HEK293T (cell line): ENCODE results near the gene MAD1L1.

Experiments
- CTCF ChIA-PET: fragments of 350-600 bp; formaldehyde crosslinking; extraction: SDS; loops from one replicate; lab custom pipeline; 2021; ENCODE audit warnings: antibody characterized with exemption, inconsistent platforms; lab: Yijun Ruan, JAX
- POLR2A ChIA-PET: fragments of 350-600 bp; formaldehyde crosslinking; extraction: SDS; loops from one replicate; lab custom pipeline; 2020; ENCODE audit warnings: antibody characterized with exemption, inconsistent platforms; lab: Yijun Ruan, JAX
- DNase-seq: peaks from one replicate; pipeline ENCODE4 v3.0.0; 2012; ENCODE audit warnings: mixed read lengths; ENCODE audit errors: extremely low spot score
- ARNT ChIP-seq: fragments of 450-650 bp; IDR thresholded peaks from 2 replicates; pipeline ENCODE4 v1.6.1; 2017; ENCODE audit warnings: mild to moderate bottlenecking
- BHLHE40 ChIP-seq: fragments of 450-650 bp; IDR thresholded peaks from 2 replicates; pipeline ENCODE4 v1.6.1; 2016; ENCODE audit warnings: mild to moderate bottlenecking, moderate library complexity, borderline replicate concordance
- CTBP1 ChIP-seq: fragments of 450-650 bp; IDR thresholded peaks from 2 replicates; pipeline ENCODE4 v1.6.1; 2016; ENCODE audit warnings: borderline replicate concordance
- ELF4 ChIP-seq: fragments of 450-650 bp; IDR thresholded peaks from 2 replicates; pipeline ENCODE4 v1.6.1; 2017; ENCODE audit warnings: antibody characterized with exemption
- FOXA1 ChIP-seq: fragments of 450-650 bp; IDR thresholded peaks from 2 replicates; pipeline ENCODE4 v1.6.1; 2016; ENCODE audit warnings: mild to moderate bottlenecking
- FOXK2 ChIP-seq: fragments of 450-650 bp; IDR thresholded peaks from 2 replicates; pipeline ENCODE4 v1.6.1; 2016; ENCODE audit warnings: mild to moderate bottlenecking
- FOXM1 ChIP-seq: fragments of 450-650 bp; IDR thresholded peaks from 2 replicates; pipeline ENCODE4 v1.6.1; 2017; ENCODE audit warnings: mild to moderate bottlenecking, borderline replicate concordance
- HDGF ChIP-seq: fragments of 450-650 bp; IDR thresholded peaks from 2 replicates; pipeline ENCODE4 v1.6.1; 2017; ENCODE audit warnings: antibody characterized with exemption, borderline replicate concordance
- L3MBTL2 ChIP-seq: fragments of 450-650 bp; conservative IDR thresholded peaks from 2 replicates; pipeline ENCODE4 v1.6.1; 2016; ENCODE audit warnings: mild to moderate bottlenecking
- LEF1 ChIP-seq: fragments of 450-650 bp; IDR thresholded peaks from 2 replicates; pipeline ENCODE4 v1.6.1; 2017; ENCODE audit warnings: mild to moderate bottlenecking, borderline replicate concordance
- NFRKB ChIP-seq: fragments of 450-650 bp; IDR thresholded peaks from 2 replicates; pipeline ENCODE4 v1.6.1; 2016; ENCODE audit warnings: mild to moderate bottlenecking, moderate library complexity
- PKNOX1 ChIP-seq: fragments of 450-650 bp; IDR thresholded peaks from 2 replicates; pipeline ENCODE4 v1.6.1; 2016
- SP1 ChIP-seq: fragments of 450-650 bp; IDR thresholded peaks from 2 replicates; pipeline ENCODE4 v1.6.1; 2017
- SUZ12 ChIP-seq: fragments of 450-650 bp; IDR thresholded peaks from 2 replicates; pipeline ENCODE4 v1.6.1; 2016; ENCODE audit warnings: mild to moderate bottlenecking
- TARDBP ChIP-seq: fragments of 450-650 bp; IDR thresholded peaks from 2 replicates; pipeline ENCODE4 v1.6.1; 2016
- ZNF384 ChIP-seq: fragments of 450-650 bp; IDR thresholded peaks from 2 replicates; pipeline ENCODE4 v1.6.1; 2016

MAD1L1 gene

DNA sequence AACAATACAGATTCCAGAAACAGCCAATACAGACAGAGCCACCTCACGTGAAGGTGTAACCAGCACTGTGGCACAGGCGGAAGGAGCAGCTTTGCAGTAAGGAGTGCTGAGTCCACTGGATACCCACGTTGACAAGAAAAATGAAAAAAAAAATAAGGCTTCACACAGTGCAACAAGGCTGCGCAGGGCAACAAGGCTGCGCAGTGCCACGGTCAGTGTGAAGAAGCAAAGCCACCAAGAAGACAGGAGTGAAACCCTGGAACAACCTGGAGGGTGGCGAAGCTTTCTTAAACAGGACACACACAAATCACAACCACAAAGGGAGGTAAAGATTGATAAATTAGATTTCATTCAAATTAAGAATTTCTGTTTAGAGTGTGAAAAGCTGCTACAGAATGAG is 204.0 kb downstream of the MAD1L1 start:
- ChIA-PET CTCF (no interaction called here), POLR2A (no interaction called here)
- no peak for DNase-seq
- TF ChIP-seq ELF4 (no peak), PKNOX1 (no peak), HDGF (no peak), CTBP1 (no peak), FOXK2 (no peak), ZNF384 (no peak), BHLHE40 (no peak), NFRKB (no peak), SUZ12 (no peak), ARNT (no peak), LEF1 (no peak), SP1 (no peak), FOXA1 (no peak), FOXM1 (no peak), TARDBP (no peak)

DNA sequence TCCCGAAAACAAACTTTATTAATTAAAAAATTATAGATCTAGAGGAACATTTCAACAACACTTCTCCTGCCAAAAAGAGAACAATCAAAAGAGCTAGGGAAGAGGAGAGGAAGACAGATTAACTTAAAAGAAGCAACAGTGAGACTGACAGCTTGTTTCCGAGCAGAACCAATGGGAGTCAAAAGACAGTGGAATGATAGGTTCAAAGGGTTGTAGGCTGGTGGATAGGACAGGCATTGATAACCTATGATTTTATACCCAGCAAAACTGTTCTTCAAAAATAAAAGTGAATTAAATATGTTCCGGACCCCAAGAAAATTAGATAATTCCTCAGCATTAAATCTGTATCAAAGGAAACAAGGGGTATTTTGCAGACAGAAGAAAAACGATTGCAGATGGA is 207.6 kb downstream of the MAD1L1 start:
- TF ChIP-seq NFRKB (no peak), PKNOX1 (no peak), BHLHE40 (no peak), TARDBP (no peak), SUZ12 (no peak), HDGF (no peak), FOXK2 (no peak)
- ChIA-PET POLR2A (no interaction called here), CTCF (no interaction called here)
- DNase-seq = no peak

- CTCF ChIA-PET = no interaction called here
- DNase-seq = no peak
- TF ChIP-seq TARDBP (no peak), NFRKB (no peak), BHLHE40 (no peak), L3MBTL2 (no peak), SP1 (no peak), FOXK2 (no peak), SUZ12 (no peak), ARNT (no peak), ZNF384 (no peak), CTBP1 (no peak), FOXM1 (no peak)
- POLR2A ChIA-PET = no interaction called here
Observed at GRCh38 chr7:2024567-2024918, 208.2 kb downstream of the MAD1L1 start.

DNA sequence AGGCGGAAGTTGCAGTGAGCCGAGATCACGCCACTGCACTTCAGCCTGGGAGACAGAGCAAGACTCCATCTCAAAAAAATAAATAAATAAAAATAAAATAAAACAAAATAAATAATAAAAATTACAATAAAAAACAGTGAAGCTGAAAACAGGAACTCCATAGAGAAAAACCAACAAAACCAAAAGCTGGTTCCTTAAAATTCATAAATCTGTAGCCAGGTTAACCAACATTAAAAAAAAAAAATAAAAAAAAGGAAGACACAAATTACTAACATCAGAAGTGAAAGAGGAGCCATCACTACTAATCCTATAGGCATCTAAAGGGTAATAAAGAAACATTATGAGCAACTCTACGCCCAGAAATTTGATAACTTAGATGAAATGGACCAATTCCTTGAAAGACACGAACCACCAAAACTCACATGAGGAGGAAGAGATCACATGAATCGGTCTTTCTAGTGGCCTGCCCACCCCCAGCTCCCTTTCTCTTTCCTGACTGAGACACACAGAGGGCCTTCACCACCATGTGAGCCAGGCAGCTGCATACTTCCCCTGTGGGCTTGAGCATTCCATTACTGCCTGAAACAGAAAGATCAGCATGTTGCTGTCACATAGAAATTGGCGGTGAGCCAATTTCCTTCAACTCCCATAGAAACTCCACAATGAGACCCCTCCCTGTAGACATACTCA is 208.7 kb downstream of the MAD1L1 start:
- no peak for DNase-seq
- ChIA-PET CTCF (no interaction called here), POLR2A (no interaction called here)
- TF ChIP-seq CTBP1 = no peak
- no peak for TF ChIP-seq L3MBTL2
- no peak for TF ChIP-seq BHLHE40
- TF ChIP-seq LEF1 = no peak
- no peak for TF ChIP-seq NFRKB
- TF ChIP-seq SP1 = no peak
- no peak for TF ChIP-seq FOXM1
- TF ChIP-seq FOXK2 = no peak
- TF ChIP-seq SUZ12 = no peak
- no peak for TF ChIP-seq FOXA1

- POLR2A ChIA-PET = no interaction called here
- DNase-seq = no peak
- CTCF ChIA-PET = no interaction called here
- no peak for TF ChIP-seq NFRKB
Observed at GRCh38 chr7:2022737-2023250, 210.0 kb downstream of the MAD1L1 start.

GRCh38 chr7:2022021-2022409 is 210.7 kb downstream of the MAD1L1 start:
- TF ChIP-seq LEF1 (no peak), FOXK2 (no peak), TARDBP (no peak), PKNOX1 (no peak), ARNT (no peak), NFRKB (no peak), SP1 (no peak), BHLHE40 (no peak), ZNF384 (no peak), HDGF (no peak), SUZ12 (no peak), FOXM1 (no peak), CTBP1 (no peak), FOXA1 (no peak)
- CTCF ChIA-PET = no interaction called here
- DNase-seq = no peak
- POLR2A ChIA-PET = no interaction called here
